RWPE2 (cell line): Measurements from ENCODE around the gene POLQ.
A peak's percentile ranks its signal among the peaks of the same experiment; 100 is the strongest.

Source experiments
- ATAC-seq: fragments of 200-7000 bp; cut with Tn5 transposase; 3 replicates; pipeline ENCODE4 v1.9.1; 2021; ENCODE audit warnings: low read depth
- DNase-seq: peaks from one replicate; pipeline ENCODE4 v3.0.0-alpha.2; 2020; ENCODE audit warnings: low spot score
- H3K27ac ChIP-seq: fragments of 450-650 bp; 2 replicates; pipeline ENCODE4 v1.5.1; 2017; ENCODE audit warnings: mild to moderate bottlenecking; ENCODE audit not compliant: poor library complexity, severe bottlenecking
- H3K27me3 ChIP-seq: fragments of 250-450 bp; sonication (Bioruptor Pico); 2 replicates; pipeline ENCODE4 v1.5.1; 2021; ENCODE audit warnings: mild to moderate bottlenecking, moderate library complexity; ENCODE audit not compliant: insufficient read depth, poor library complexity, severe bottlenecking
- H3K36me3 ChIP-seq: fragments of 250-450 bp; sonication (Bioruptor Pico); 2 replicates; pipeline ENCODE4 v1.5.1; 2020; ENCODE audit warnings: low read depth, mild to moderate bottlenecking, moderate library complexity
- H3K4me1 ChIP-seq: fragments of 250-450 bp; sonication (Bioruptor Pico); 2 replicates; pipeline ENCODE4 v1.5.1; 2021; ENCODE audit warnings: mild to moderate bottlenecking, moderate library complexity; ENCODE audit not compliant: insufficient read depth, poor library complexity, severe bottlenecking
- H3K4me3 ChIP-seq: fragments of 250-450 bp; sonication (Bioruptor Pico); 2 replicates; pipeline ENCODE4 v1.5.1; 2021; ENCODE audit warnings: mild to moderate bottlenecking, moderate library complexity; ENCODE audit not compliant: severe bottlenecking
- H3K9me3 ChIP-seq: fragments of 250-450 bp; sonication (Bioruptor Pico); 2 replicates; pipeline ENCODE4 v1.5.1; 2021; ENCODE audit warnings: mild to moderate bottlenecking, moderate library complexity; ENCODE audit not compliant: severe bottlenecking
- TF ChIP-seq, protein P1 (sequence below): fragments of 450-650 bp; IDR thresholded peaks from one replicate; pipeline ENCODE4 v1.5.1; 2017; ENCODE audit warnings: mild to moderate bottlenecking, moderate library complexity; ENCODE audit not compliant: poor library complexity, severe bottlenecking

The POLQ gene

DNA sequence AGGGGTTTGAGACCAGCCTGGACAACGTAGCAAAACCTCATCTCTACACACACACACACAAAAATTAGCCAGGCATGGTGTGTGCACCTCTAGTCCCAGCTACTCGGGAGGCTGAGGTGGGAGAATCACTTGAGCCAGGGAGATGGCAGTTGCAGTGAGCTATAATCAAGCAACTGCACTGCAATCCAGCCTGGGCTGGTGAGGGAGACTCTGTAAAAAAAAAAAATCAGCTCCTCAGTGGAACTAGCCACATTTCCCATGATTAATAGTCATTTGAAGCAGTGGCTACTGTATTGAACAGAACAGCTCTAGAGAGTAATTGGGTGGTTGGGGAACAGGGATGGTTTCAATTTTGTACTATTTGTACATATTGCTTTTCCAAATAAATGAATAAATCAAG, 35.9 kb upstream of the POLQ start:
- Histone ChIP-seq H3K36me3 (no peaks in the 10 kb centered on the region), H3K4me3 (no peak overlapping the region), H3K27me3 (no peaks in the 10 kb centered on the region), H3K27ac (no peak overlapping the region), H3K4me1 (no peaks in the 10 kb centered on the region), H3K9me3 (no peaks in the 10 kb centered on the region)
- TF ChIP-seq, protein P1, sequence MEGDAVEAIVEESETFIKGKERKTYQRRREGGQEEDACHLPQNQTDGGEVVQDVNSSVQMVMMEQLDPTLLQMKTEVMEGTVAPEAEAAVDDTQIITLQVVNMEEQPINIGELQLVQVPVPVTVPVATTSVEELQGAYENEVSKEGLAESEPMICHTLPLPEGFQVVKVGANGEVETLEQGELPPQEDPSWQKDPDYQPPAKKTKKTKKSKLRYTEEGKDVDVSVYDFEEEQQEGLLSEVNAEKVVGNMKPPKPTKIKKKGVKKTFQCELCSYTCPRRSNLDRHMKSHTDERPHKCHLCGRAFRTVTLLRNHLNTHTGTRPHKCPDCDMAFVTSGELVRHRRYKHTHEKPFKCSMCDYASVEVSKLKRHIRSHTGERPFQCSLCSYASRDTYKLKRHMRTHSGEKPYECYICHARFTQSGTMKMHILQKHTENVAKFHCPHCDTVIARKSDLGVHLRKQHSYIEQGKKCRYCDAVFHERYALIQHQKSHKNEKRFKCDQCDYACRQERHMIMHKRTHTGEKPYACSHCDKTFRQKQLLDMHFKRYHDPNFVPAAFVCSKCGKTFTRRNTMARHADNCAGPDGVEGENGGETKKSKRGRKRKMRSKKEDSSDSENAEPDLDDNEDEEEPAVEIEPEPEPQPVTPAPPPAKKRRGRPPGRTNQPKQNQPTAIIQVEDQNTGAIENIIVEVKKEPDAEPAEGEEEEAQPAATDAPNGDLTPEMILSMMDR = no peak
- no peak for DNase-seq
- no peak for ATAC-seq

DNA sequence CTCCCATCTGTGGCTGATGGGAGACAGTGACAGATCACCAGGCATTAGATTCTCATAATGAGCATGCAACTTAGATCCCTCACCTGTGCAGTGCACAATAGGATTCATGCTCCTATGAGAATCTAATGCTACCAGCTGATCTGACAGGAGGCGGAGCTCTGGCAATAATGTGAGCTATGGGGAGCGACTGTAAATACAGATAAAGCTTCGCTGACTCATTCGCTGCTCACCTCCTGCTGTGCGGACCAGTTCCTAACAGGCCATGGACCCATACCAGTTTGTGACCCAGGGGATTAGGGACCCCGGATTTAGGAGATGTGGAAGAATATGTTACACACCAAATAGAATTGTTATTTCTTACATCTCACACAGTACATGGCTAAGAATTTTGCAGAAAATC, 28.7 kb upstream of the POLQ start:
- ATAC-seq = peak; percentile 94
- Histone ChIP-seq H3K4me3 (no peak overlapping the region), H3K9me3 (no peaks in the 10 kb centered on the region), H3K4me1 (no peaks in the 10 kb centered on the region), H3K27me3 (no peaks in the 10 kb centered on the region), H3K27ac (no peak overlapping the region), H3K36me3 (no peaks in the 10 kb centered on the region)
- DNase-seq = no peak
- TF ChIP-seq, protein P1 = no peak

DNA sequence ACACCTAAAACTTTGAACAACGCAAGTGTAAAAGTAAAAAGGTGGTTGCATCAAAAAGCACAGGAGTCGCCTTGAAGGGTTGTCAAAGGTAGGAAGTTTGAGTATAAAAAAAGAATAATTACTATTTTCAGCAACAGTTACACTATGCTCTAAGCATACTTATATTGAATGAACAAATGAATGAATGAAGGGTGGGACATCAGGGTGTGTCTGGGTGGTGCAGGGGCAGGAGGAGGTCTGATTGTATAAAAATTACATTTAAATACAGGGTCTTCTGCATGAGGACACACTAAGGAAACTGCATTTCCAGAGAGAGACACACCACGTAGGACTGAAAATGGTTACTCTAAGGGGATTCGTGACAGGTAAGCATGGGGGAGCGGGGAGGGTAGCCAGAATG, 21.9 kb upstream of the POLQ start, which contains the start of gene ARGFX:
TSS of gene ARGFX (plus strand) at position 301 of the 400 bp plus-strand sequence. CDS start 2,765 bp downstream, outside the sequence.
- Histone ChIP-seq H3K27ac (no peak within 1 kb of the TSS), H3K9me3 (no peaks in the 10 kb centered on the region), H3K4me3 (no peak within 1 kb of the TSS), H3K4me1 (no peaks in the 10 kb centered on the region), H3K27me3 (no peaks in the 10 kb centered on the region), H3K36me3 (no peaks in the 10 kb centered on the region)
- DNase-seq (no peak), ATAC-seq (no peak)
- TF ChIP-seq, protein P1 = no peak

DNA sequence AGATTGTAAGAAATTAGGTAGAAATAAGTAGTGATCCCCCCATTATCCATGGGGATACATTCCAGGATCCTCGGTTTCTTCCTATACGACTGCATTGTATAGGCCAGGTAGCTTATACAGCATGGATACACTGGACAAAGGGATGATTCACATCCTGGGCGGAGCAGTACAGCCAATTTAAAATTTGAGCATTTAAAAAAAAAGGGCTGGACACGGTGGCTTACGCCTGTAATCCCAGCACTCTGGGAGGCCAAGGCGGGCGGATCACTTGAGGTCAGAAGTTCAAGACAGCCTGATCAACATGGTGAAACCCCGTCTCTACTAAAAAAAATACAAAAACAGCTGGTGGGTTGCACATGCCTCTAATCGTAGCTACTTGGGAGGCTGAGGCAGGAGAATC, 21.0 kb upstream of the POLQ start:
- H3K27me3 ChIP-seq = no peaks in the 10 kb centered on the region
- no peaks in the 10 kb centered on the region for H3K9me3 ChIP-seq
- DNase-seq (no peak), ATAC-seq (0 out of 3 replicates have a peak, but pooled peaks have one; percentile 29)
- H3K27ac ChIP-seq = no peak overlapping the region
- no peaks in the 10 kb centered on the region for H3K4me1 ChIP-seq
- no peak overlapping the region for H3K4me3 ChIP-seq
- H3K36me3 ChIP-seq = no peaks in the 10 kb centered on the region
- TF ChIP-seq, protein P1 = no peak

DNA sequence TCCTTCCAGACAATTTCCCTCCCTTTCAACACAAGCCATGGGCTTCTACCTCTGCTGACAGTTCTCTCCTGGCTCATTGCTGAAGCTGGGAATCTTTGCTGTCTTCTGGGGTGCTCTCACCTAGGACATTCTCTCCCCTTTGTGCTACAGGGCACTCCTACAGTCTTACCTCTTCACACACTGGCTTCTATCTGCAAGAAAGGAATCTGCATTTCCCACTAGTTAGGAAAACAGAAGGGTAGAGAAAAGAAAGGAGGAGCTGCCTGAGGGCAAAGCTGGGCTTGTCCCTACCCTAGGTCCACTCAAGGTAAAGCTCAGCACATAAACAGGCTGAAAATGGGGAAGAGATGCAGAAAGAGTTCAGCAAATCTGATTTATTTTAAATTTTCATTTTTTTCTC, 16.4 kb upstream of the POLQ start:
- ATAC-seq = no peak
- Histone ChIP-seq H3K27ac (no peak overlapping the region), H3K4me3 (no peak overlapping the region), H3K27me3 (no peaks in the 10 kb centered on the region), H3K9me3 (no peaks in the 10 kb centered on the region), H3K4me1 (no peaks in the 10 kb centered on the region), H3K36me3 (no peaks in the 10 kb centered on the region)
- TF ChIP-seq, protein P1 = no peak
- DNase-seq = no peak
